AG04450 (cell line): ENCODE results near the gene KCNC4. TPM values are rescaled to one million over a fixed set of nuclear protein-coding genes. Genes with fewer than 3 reads are reported as not detected.
A peak's percentile ranks its signal among the peaks of the same experiment; 100 is the strongest.

ENCODE experiments used
- CTCF ChIA-PET: fragments of 300-600, 350-600 bp; formaldehyde crosslinking; extraction: SDS; loops from one replicate; lab custom pipeline; 2022; ENCODE audit warnings: antibody characterized with exemption, inconsistent platforms; lab: Charles Lee
- POLR2A ChIA-PET: fragments of 350-600 bp; formaldehyde crosslinking; extraction: SDS; loops from one replicate; lab custom pipeline; 2021; ENCODE audit warnings: antibody characterized with exemption, inconsistent platforms; lab: Yijun Ruan, JAX
- DNase-seq: peaks from one replicate; pipeline ENCODE4 v3.0.0-alpha.2; 2011; ENCODE audit warnings: low read depth, low spot score
- H3K27ac ChIP-seq: one replicate; pipeline ENCODE4 v1.5.1; 2012; ENCODE audit warnings: low read depth, low read length, control low read depth
- H3K27me3 ChIP-seq: one replicate; pipeline ENCODE4 v1.6.0; 2012; ENCODE audit warnings: low read length; ENCODE audit not compliant: control insufficient read depth, insufficient read depth
- H3K4me3 ChIP-seq: 2 replicates; pipeline ENCODE4 v1.5.1; 2011; ENCODE audit warnings: mild to moderate bottlenecking, low read depth, low read length, control low read depth
- H3K9me3 ChIP-seq: 2 replicates; pipeline ENCODE4 v1.5.1; 2012; ENCODE audit warnings: low read length; ENCODE audit not compliant: control insufficient read depth, insufficient read depth
- polyA plus RNA-seq: library from polyadenylated mRNA; depleted of rRNA; stranded (reverse); fragments of >200 nt; gene quantifications from 2 replicates; pipeline ENCODE4 v1.2.3, GENCODE V29; 2011
- TF ChIP-seq, protein P1 (sequence below): IDR thresholded peaks from 2 replicates; pipeline ENCODE4 v1.5.1; 2011; ENCODE audit warnings: low read depth, low read length, control low read depth, inconsistent platforms

Gene KCNC4
- polyA plus RNA-seq, 1 experiment: 0.36 TPM

- DNase-seq: peak; percentile 38
- ChIA-PET CTCF (interaction anchor here (0.6 to 17.9 kb wide), 32 partner anchors 9 to 299 kb away, joined by 3 to 1035 read pairs (median 6); partner anchors contain the start of gene RBM15), POLR2A (interaction anchor here (0.5 to 1.0 kb wide), 2 partner anchors 112 to 136 kb away, joined by 3 to 6 read pairs; partner anchors contain the start of gene RBM15)
- TF ChIP-seq, protein P1, sequence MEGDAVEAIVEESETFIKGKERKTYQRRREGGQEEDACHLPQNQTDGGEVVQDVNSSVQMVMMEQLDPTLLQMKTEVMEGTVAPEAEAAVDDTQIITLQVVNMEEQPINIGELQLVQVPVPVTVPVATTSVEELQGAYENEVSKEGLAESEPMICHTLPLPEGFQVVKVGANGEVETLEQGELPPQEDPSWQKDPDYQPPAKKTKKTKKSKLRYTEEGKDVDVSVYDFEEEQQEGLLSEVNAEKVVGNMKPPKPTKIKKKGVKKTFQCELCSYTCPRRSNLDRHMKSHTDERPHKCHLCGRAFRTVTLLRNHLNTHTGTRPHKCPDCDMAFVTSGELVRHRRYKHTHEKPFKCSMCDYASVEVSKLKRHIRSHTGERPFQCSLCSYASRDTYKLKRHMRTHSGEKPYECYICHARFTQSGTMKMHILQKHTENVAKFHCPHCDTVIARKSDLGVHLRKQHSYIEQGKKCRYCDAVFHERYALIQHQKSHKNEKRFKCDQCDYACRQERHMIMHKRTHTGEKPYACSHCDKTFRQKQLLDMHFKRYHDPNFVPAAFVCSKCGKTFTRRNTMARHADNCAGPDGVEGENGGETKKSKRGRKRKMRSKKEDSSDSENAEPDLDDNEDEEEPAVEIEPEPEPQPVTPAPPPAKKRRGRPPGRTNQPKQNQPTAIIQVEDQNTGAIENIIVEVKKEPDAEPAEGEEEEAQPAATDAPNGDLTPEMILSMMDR: peak; percentile 90
- Histone ChIP-seq H3K27ac (no peak overlapping the region), H3K9me3 (no peaks in the 10 kb centered on the region), H3K4me3 (no peak overlapping the region), H3K27me3 (peaks cover 3% of the 10 kb centered on the region)
Observed at GRCh38 chr1:110203021-110203661, 7.0 kb upstream of the KCNC4 start.

GRCh38 chr1:110205156-110205555, 5.0 kb upstream of the KCNC4 start:
- Histone ChIP-seq H3K27ac (no peak overlapping the region), H3K4me3 (no peak overlapping the region), H3K9me3 (no peaks in the 10 kb centered on the region), H3K27me3 (peaks cover 3% of the 10 kb centered on the region)
- TF ChIP-seq, protein P1: no peak
- no peak for DNase-seq
- CTCF ChIA-PET: interaction anchor here (3.3 to 17.9 kb wide), 5 partner anchors 105 to 291 kb away, joined by 25 to 1035 read pairs (median 134); partner anchors contain the start of genes LAMTOR5 and RBM15
- POLR2A ChIA-PET: no interaction called here

DNA sequence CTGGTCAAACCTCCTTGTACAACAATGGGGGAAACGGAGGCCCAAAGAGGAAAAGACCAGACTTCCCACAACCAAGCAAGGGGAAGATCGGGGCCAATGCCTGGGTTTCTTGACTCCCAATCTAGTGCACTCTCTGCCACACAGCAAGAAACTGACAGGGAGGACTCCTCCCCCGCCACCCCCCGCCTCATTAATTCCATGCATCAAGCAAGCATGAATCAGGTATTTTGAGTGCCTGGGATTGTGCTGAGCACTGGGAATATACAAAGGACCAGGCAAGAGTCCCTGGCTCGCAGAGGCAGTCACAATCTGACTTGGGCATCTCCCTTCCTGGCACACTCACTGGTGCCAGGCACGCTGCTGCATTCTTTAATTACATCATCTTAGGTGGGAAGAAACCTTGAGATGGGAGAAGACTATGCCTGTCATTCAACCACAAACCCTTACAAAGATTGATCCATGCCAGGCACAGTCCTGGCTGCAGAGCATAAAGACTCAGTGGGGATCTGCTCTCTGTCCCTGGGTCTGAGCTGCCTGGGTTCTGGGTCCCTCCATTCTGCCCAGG, 4.4 kb upstream of the KCNC4 start:
- DNase-seq: no peak
- ChIA-PET CTCF (interaction anchor here (4.3 to 17.9 kb wide), 7 partner anchors 9 to 291 kb away, joined by 57 to 1035 read pairs (median 133); partner anchors contain the start of genes LAMTOR5 and RBM15), POLR2A (no interaction called here)
- H3K9me3 ChIP-seq: no peaks in the 10 kb centered on the region
- TF ChIP-seq, protein P1: no peak
- no peak overlapping the region for H3K27ac ChIP-seq
- no peak overlapping the region for H3K4me3 ChIP-seq
- peaks cover 3% of the 10 kb centered on the region for H3K27me3 ChIP-seq

DNA sequence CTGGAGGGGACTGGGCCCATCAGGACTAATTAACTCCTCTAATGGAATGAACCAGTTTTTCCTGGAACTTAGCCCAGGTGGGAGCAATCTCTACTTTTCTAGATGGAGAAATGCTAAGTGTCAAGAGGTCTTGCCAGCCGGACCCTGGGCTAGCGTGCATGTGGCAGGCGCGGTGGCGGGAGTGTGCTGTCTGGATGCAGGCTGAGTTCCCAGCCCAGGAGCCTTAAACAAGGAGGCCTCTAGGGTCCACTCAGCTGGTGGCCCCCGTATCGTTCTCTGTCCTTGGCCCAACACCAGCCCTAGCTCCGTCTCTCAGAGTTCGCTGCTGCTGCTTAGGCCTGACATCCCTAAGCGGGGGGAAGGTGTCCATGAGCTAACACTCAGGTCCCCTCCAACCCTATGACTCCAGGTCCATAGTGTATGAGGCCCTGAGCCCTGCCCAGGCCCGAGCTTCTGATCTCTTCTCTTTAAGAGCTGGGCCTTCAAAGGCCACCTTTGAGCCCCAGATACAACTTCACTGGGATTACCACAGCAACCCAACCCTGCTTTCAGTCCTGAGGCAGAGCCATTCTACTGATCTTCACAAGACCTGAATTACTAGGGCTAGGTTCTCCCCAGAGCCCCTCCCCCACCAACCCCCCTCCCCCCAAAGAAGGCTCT, 3.7 kb upstream of the KCNC4 start:
- Histone ChIP-seq H3K4me3 (no peak overlapping the region), H3K27me3 (peaks cover 6% of the 10 kb centered on the region), H3K9me3 (no peaks in the 10 kb centered on the region; the same call in 1 of the 2 replicates), H3K27ac (no peak overlapping the region)
- TF ChIP-seq, protein P1: no peak
- no peak for DNase-seq
- ChIA-PET CTCF (interaction anchor here (0.6 to 17.9 kb wide), 19 partner anchors 10 to 290 kb away, joined by 3 to 1035 read pairs (median 10); partner anchors contain the start of genes LAMTOR5 and RBM15), POLR2A (interaction anchor here (1.3 kb wide), 1 partner anchor 133 kb away, joined by 4 read pairs; the partner anchor contains the start of gene RBM15)
